AG10803 (cell line): ENCODE data around the gene EEF1E1.

Source experiments
- DNase-seq: peaks from one replicate; pipeline ENCODE4 v3.0.0; 2010; ENCODE audit warnings: low read depth
- H3K4me3 ChIP-seq: 2 replicates; pipeline ENCODE4 v1.5.1; 2011; ENCODE audit warnings: mild to moderate bottlenecking, low read length, control low read depth
- CTCF ChIP-seq: conservative IDR thresholded peaks from 2 replicates; pipeline ENCODE4 v1.5.1; 2011; ENCODE audit warnings: mild to moderate bottlenecking, low read length, control low read depth, inconsistent platforms

EEF1E1 gene

GRCh38 chr6:8131265-8131897 is 29.0 kb upstream of the EEF1E1 start:
- no peak overlapping the region for H3K4me3 ChIP-seq
- TF ChIP-seq CTCF, result peak; percentile 77
- peak; percentile 65 for DNase-seq

- TF ChIP-seq CTCF, result no peak
- H3K4me3 ChIP-seq, result no peak overlapping the region
- DNase-seq, result peak; percentile 68
Observed at GRCh38 chr6:8130399-8130798, 28.1 kb upstream of the EEF1E1 start.

GRCh38 chr6:8123236-8123635 is 20.9 kb upstream of the EEF1E1 start:
- TF ChIP-seq CTCF, result no peak
- DNase-seq, result no peak
- no peak overlapping the region for H3K4me3 ChIP-seq

GRCh38 chr6:8114956-8115355 is 12.6 kb upstream of the EEF1E1 start:
- no peak overlapping the region for H3K4me3 ChIP-seq
- no peak for TF ChIP-seq CTCF
- no peak for DNase-seq

GRCh38 chr6:8113131-8113654 is 10.8 kb upstream of the EEF1E1 start:
- H3K4me3 ChIP-seq, result no peak overlapping the region
- no peak for TF ChIP-seq CTCF
- peak; percentile 57 for DNase-seq

GRCh38 chr6:8110725-8111124 is 8.4 kb upstream of the EEF1E1 start:
- TF ChIP-seq CTCF, result no peak
- no peak overlapping the region for H3K4me3 ChIP-seq
- no peak for DNase-seq

GRCh38 chr6:8110117-8110721 is 7.9 kb upstream of the EEF1E1 start:
- no peak for TF ChIP-seq CTCF
- H3K4me3 ChIP-seq, result no peak overlapping the region
- no peak for DNase-seq
